Measurements from ENCODE around the gene SLC37A3. TPM values are rescaled to one million over a fixed set of nuclear protein-coding genes. Genes with fewer than 3 reads are reported as not detected.

Gene SLC37A3
- total and polyA plus RNA-seq, 2 of the 13 experiments (the other 11 are each of a cell fraction or from before 2014, with no cell fraction given), result 21.3 to 27.9 TPM

GRCh38 chr7:140310337-140311002 lies 87.9 kb downstream of the SLC37A3 start (continued):
- no peak for TF ChIP-seq MYPOP (CRISPR knock-in tag; IDR thresholded peaks at IDR 0.05)
- no peak for TF ChIP-seq TRIM22 (IDR thresholded peaks at IDR 0.05)
- peak; percentile 43; the same call in 1 of the 2 replicates for TF ChIP-seq TBX3 (IDR thresholded peaks at IDR 0.05; ENCODE audit: borderline replicate concordance)
- TF ChIP-seq NCOA5 (CRISPR knock-in tag; IDR thresholded peaks at IDR 0.05), result no peak
- TF ChIP-seq RCOR2 (CRISPR knock-in tag; IDR thresholded peaks at IDR 0.05), result no peak
- peak; percentile 40; the same call in 1 of the 2 replicates for TF ChIP-seq TBX2 (CRISPR knock-in tag; IDR thresholded peaks at IDR 0.05; ENCODE audit: borderline replicate concordance)
- no peak for TF ChIP-seq ZNF570 (CRISPR knock-in tag; IDR thresholded peaks at IDR 0.05; ENCODE audit: borderline replicate concordance)
- no peak for TF ChIP-seq AKNA (CRISPR knock-in tag; IDR thresholded peaks at IDR 0.05; ENCODE audit: borderline replicate concordance)
- no peak for TF ChIP-seq ZNF552 (CRISPR knock-in tag; IDR thresholded peaks at IDR 0.05; ENCODE audit: borderline replicate concordance)
- no peak for TF ChIP-seq ZBTB49 (CRISPR knock-in tag; IDR thresholded peaks at IDR 0.05; ENCODE audit: borderline replicate concordance)
- TF ChIP-seq KDM1A (CRISPR knock-in tag; IDR thresholded peaks at IDR 0.05), result no peak
- no peak for TF ChIP-seq TOPORS (CRISPR knock-in tag; IDR thresholded peaks at IDR 0.05)
- peak; percentile 51 for TF ChIP-seq BCL6 (CRISPR knock-in tag; IDR thresholded peaks at IDR 0.05)
- no peak for TF ChIP-seq MEF2D (CRISPR knock-in tag; IDR thresholded peaks at IDR 0.05)
- TF ChIP-seq ZBTB20 (CRISPR knock-in tag; IDR thresholded peaks at IDR 0.05; ENCODE audit: borderline replicate concordance, low read depth), result no peak
- TF ChIP-seq ZNF597 (CRISPR knock-in tag; IDR thresholded peaks at IDR 0.05), result no peak
- 0 out of 2 replicates have a peak, but pooled peaks have one; percentile 35 for TF ChIP-seq IRF2 (CRISPR knock-in tag; IDR thresholded peaks at IDR 0.05)
- TF ChIP-seq KDM5A (IDR thresholded peaks at IDR 0.05; ENCODE audit: borderline replicate concordance, low read length), result no peak
- no peak for TF ChIP-seq ZNF256 (CRISPR knock-in tag; conservative IDR thresholded peaks at IDR 0.05)

Measured in HepG2 (cell line).